NT2/D1 (cell line): ENCODE measurements around the gene MILR1.
A peak's percentile ranks its signal among the peaks of the same experiment; 100 is the strongest.

Experiments
- DNase-seq: peaks from one replicate; pipeline ENCODE4 v3.0.0-alpha.2; 2011; ENCODE audit warnings: low read depth, low spot score
- H3K27me3 ChIP-seq: 2 replicates; pipeline ENCODE4 v1.6.0; 2011; ENCODE audit warnings: mild to moderate bottlenecking; ENCODE audit not compliant: insufficient read length, insufficient read depth
- H3K36me3 ChIP-seq: 2 replicates; pipeline ENCODE4 v1.6.1; 2011; ENCODE audit warnings: mild to moderate bottlenecking, low read length, mixed read lengths; ENCODE audit not compliant: insufficient read depth, insufficient read length
- H3K4me1 ChIP-seq: 2 replicates; pipeline ENCODE4 v1.5.1; 2011; ENCODE audit not compliant: insufficient read depth, insufficient read length
- H3K4me3 ChIP-seq: 2 replicates; pipeline ENCODE4 v1.5.1; 2011; ENCODE audit warnings: low read depth; ENCODE audit not compliant: insufficient read length
- H3K9ac ChIP-seq: 2 replicates; pipeline ENCODE4 v1.6.0; 2011; ENCODE audit warnings: low read depth; ENCODE audit not compliant: insufficient read length
- H3K9me3 ChIP-seq: 2 replicates; pipeline ENCODE4 v1.5.1; 2011; ENCODE audit warnings: mild to moderate bottlenecking, low read length; ENCODE audit not compliant: insufficient read depth
- SUZ12 ChIP-seq: IDR thresholded peaks from 2 replicates; pipeline ENCODE4 v1.6.1; 2011; ENCODE audit not compliant: insufficient read length, insufficient read depth; ENCODE audit errors: extremely low read depth
- YY1 ChIP-seq: IDR thresholded peaks from 2 replicates; pipeline ENCODE4 v1.6.1; 2011; ENCODE audit not compliant: insufficient read length, insufficient read depth
- ZNF274 ChIP-seq: IDR thresholded peaks from 2 replicates; pipeline ENCODE4 v1.6.1; 2011; ENCODE audit warnings: mild to moderate bottlenecking, low read depth, low read length

The MILR1 gene

GRCh38 chr17:64500487-64500859 is 51.6 kb downstream of the MILR1 start:
- Histone ChIP-seq H3K9me3 (no peaks in the 10 kb centered on the region), H3K4me3 (no peak overlapping the region), H3K4me1 (no peaks in the 10 kb centered on the region), H3K9ac (no peak overlapping the region), H3K27me3 (no peaks in the 10 kb centered on the region), H3K36me3 (peaks cover 76% of the 10 kb centered on the region)
- no peak for DNase-seq
- TF ChIP-seq SUZ12 (no peak), ZNF274 (no peak), YY1 (no peak)

- Histone ChIP-seq H3K4me1 (no peaks in the 10 kb centered on the region), H3K27me3 (no peaks in the 10 kb centered on the region), H3K4me3 (no peak overlapping the region), H3K9me3 (no peaks in the 10 kb centered on the region), H3K9ac (no peak overlapping the region), H3K36me3 (peaks cover 79% of the 10 kb centered on the region)
- DNase-seq, result no peak
- TF ChIP-seq SUZ12 (no peak), ZNF274 (no peak), YY1 (no peak)
Measured at GRCh38 chr17:64500862-64501765, 52.2 kb downstream of the MILR1 start.

GRCh38 chr17:64502021-64502420 is 53.1 kb downstream of the MILR1 start:
- no peak for TF ChIP-seq YY1
- no peak for TF ChIP-seq SUZ12
- no peak for TF ChIP-seq ZNF274
- Histone ChIP-seq H3K36me3 (peaks cover 79% of the 10 kb centered on the region), H3K27me3 (no peaks in the 10 kb centered on the region), H3K4me1 (no peaks in the 10 kb centered on the region), H3K9ac (no peak overlapping the region), H3K4me3 (no peak overlapping the region), H3K9me3 (no peaks in the 10 kb centered on the region)
- DNase-seq, result no peak

- no peak overlapping the region for H3K9ac ChIP-seq
- no peak for DNase-seq
Measured at GRCh38 chr17:64502809-64503208, 53.9 kb downstream of the MILR1 start.

GRCh38 chr17:64503341-64503740 is 54.4 kb downstream of the MILR1 start:
- H3K4me1 ChIP-seq, result no peaks in the 10 kb centered on the region
- H3K36me3 ChIP-seq, result peaks cover 79% of the 10 kb centered on the region
- H3K9ac ChIP-seq, result no peak overlapping the region
- H3K4me3 ChIP-seq, result no peak overlapping the region
- TF ChIP-seq SUZ12 (no peak), ZNF274 (no peak), YY1 (no peak)
- no peak for DNase-seq
- H3K27me3 ChIP-seq, result no peaks in the 10 kb centered on the region
- H3K9me3 ChIP-seq, result no peaks in the 10 kb centered on the region

More at GRCh38 chr17:64502809-64503208, 53.9 kb downstream of the MILR1 start:
- H3K4me3 ChIP-seq, result no peak overlapping the region
- H3K36me3 ChIP-seq, result peaks cover 79% of the 10 kb centered on the region
- H3K27me3 ChIP-seq, result no peaks in the 10 kb centered on the region
- TF ChIP-seq ZNF274 (no peak), YY1 (no peak), SUZ12 (no peak)
- no peaks in the 10 kb centered on the region for H3K4me1 ChIP-seq
- H3K9me3 ChIP-seq, result no peaks in the 10 kb centered on the region

GRCh38 chr17:64503821-64504768 is 55.2 kb downstream of the MILR1 start:
- DNase-seq, result no peak

More at GRCh38 chr17:64503821-64504768, 55.2 kb downstream of the MILR1 start:
- Histone ChIP-seq H3K4me3 (peak overlapping the region; percentile 94), H3K27me3 (no peaks in the 10 kb centered on the region), H3K4me1 (no peaks in the 10 kb centered on the region), H3K9me3 (no peaks in the 10 kb centered on the region), H3K9ac (peak overlapping the region; percentile 98), H3K36me3 (peaks cover 78% of the 10 kb centered on the region)
- no peak for TF ChIP-seq ZNF274
- no peak for TF ChIP-seq YY1
- no peak for TF ChIP-seq SUZ12
